ENCODE data around the gene TIGD1.
A peak's percentile ranks its signal among the peaks of the same experiment; 100 is the strongest.

Gene TIGD1

DNA sequence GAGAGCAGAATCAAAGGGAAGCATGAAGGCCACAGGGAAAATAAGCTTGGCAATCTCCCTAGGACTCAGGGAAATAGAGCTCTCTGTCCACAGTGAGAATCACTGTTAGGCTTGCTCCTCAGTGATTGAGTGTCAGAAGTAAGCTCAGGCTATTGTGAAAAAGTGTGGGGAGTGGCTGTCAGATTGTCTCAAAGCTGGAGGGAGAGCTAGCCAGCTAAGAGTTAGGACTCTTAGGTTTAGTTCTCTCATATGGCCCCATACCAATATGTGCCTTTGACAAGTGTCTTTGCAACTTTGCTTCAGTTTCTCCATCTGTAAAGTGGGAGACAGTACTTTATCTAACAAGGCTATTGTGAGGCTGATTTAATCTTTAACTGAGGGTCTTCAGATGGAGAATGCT, 17.4 kb upstream of the TIGD1 start:
- H3K9ac ChIP-seq (ENCODE audit: low read depth, low read length) = no peak overlapping the region

DNA sequence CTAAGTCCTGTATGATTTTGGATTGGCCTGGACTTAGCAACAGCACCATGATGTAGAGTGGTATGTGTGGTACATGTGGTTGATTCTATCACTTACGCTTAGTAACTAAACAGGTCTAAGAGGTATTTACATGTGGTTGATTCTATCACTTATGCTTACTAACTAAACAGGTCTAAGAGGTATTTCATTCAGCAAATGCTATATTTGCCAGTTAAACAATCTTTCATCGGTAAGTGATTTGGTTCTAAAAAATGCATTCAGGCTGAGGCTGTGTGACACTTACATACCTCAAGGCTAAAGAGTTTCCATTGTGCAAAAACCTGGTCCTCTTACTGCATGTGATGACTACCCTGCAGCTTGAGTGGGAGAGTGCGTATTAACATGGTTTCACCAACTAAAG, 13.2 kb upstream of the TIGD1 start:
- no peaks in the 10 kb centered on the region for H3K9me3 ChIP-seq (ENCODE audit: control insufficient read depth, insufficient read depth, low read length)
- H3K36me3 ChIP-seq (ENCODE audit: control insufficient read depth, insufficient read depth, low read length) = peaks cover 19% of the 10 kb centered on the region
- H3K27me3 ChIP-seq (ENCODE audit: control insufficient read depth, insufficient read depth, low read length) = no peaks in the 10 kb centered on the region
- H3K4me3 ChIP-seq (ENCODE audit: low read depth, low read length) = no peak overlapping the region
- no peaks in the 10 kb centered on the region for H3K4me1 ChIP-seq (ENCODE audit: control insufficient read depth, insufficient read depth, low read length)
- H3K9ac ChIP-seq (ENCODE audit: low read depth, low read length) = no peak overlapping the region

More for the DNA sequence above, 17.4 kb upstream of the TIGD1 start:
- no peaks in the 10 kb centered on the region for H3K9me3 ChIP-seq (ENCODE audit: control insufficient read depth, insufficient read depth, low read length)
- H3K4me3 ChIP-seq (ENCODE audit: low read depth, low read length) = no peak overlapping the region
- peaks cover 29% of the 10 kb centered on the region for H3K36me3 ChIP-seq (ENCODE audit: control insufficient read depth, insufficient read depth, low read length)
- H3K4me1 ChIP-seq (ENCODE audit: control insufficient read depth, insufficient read depth, low read length) = no peaks in the 10 kb centered on the region
- no peaks in the 10 kb centered on the region for H3K27me3 ChIP-seq (ENCODE audit: control insufficient read depth, insufficient read depth, low read length)

DNA sequence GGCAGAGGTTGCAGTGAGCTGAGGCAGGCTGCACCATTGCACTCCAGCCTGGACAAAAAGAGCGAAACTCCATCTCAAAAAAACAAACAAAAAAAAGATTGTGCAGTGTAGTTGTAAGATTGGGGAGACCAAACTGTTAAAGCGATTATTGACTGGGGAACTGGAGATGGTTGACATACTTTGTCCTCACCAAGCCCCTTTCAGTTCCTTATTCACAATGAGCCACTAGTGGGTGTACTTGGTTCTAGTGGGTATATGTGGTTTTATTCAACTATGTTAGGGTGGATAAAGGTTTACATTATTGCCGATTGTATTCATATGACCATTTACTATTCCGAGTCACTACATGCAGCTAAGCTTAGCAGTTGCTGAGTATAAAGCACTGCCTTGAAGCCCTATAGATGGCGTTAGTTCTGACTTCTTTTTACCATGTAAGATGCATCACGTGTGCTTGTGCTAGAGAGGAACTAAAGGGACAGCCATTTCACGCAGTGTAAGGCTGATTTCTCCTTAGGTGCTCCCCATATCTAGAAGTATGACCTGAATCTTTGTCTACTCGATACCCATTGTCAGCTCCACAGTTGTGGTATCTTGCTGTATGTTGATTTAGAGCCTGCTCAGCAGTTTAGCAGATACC, 12.3 kb upstream of the TIGD1 start:
- H3K9me3 ChIP-seq (ENCODE audit: control insufficient read depth, insufficient read depth, low read length) = no peaks in the 10 kb centered on the region
- no peak overlapping the region for H3K9ac ChIP-seq (ENCODE audit: low read depth, low read length)
- H3K4me3 ChIP-seq (ENCODE audit: low read depth, low read length) = no peak overlapping the region
- peaks cover 16% of the 10 kb centered on the region for H3K36me3 ChIP-seq (ENCODE audit: control insufficient read depth, insufficient read depth, low read length)
- no peaks in the 10 kb centered on the region for H3K4me1 ChIP-seq (ENCODE audit: control insufficient read depth, insufficient read depth, low read length)
- H3K27me3 ChIP-seq (ENCODE audit: control insufficient read depth, insufficient read depth, low read length) = no peaks in the 10 kb centered on the region

DNA sequence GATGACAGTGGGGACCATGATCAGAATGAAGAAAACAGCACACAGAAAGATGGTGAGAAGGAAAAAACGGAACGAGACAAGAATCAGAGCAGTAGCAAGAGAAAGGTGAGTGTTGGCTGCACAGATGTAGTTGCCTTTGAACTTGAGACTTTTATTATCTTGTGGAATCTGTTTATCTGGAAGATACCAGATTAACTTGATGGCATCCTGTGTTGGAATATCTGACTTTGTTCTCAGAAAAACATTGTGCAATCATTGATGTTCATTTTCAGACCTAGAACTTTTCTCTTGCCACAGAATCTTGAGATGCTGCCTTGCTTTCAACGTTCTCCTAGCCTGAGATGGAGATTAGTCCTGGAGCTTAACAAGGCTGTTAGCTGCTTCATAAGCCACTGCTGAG, 6.1 kb upstream of the TIGD1 start:
- no peak overlapping the region for H3K9ac ChIP-seq (ENCODE audit: low read depth, low read length)
- peaks cover 4% of the 10 kb centered on the region for H3K36me3 ChIP-seq (ENCODE audit: control insufficient read depth, insufficient read depth, low read length)
- H3K4me3 ChIP-seq (ENCODE audit: low read depth, low read length) = no peak overlapping the region
- no peaks in the 10 kb centered on the region for H3K9me3 ChIP-seq (ENCODE audit: control insufficient read depth, insufficient read depth, low read length)
- H3K27me3 ChIP-seq (ENCODE audit: control insufficient read depth, insufficient read depth, low read length) = no peaks in the 10 kb centered on the region
- peaks cover 4% of the 10 kb centered on the region for H3K4me1 ChIP-seq (ENCODE audit: control insufficient read depth, insufficient read depth, low read length)

DNA sequence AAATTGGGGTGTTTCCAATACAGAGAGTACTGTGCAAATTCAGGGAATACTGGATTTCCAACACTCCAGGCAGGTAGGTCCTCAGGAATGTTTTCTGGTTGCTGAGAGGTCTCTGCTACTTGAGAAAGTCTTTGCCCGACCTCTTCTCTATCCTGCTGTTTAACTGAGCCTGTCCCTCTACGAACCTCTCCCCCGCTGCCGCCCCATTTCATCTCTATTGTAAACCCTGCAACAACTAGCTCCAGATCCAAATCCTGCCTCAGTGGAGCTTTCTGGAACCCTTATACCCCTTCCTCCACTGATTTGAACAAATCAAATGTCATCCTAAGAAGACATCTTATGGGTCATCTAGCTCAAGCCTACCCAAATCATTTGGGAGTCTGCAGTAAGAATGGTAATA, 1.4 kb upstream of the TIGD1 start:
- Histone ChIP-seq H3K27me3 (ENCODE audit: control insufficient read depth, insufficient read depth, low read length) (no peaks in the 10 kb centered on the region), H3K36me3 (ENCODE audit: control insufficient read depth, insufficient read depth, low read length) (peaks cover 7% of the 10 kb centered on the region), H3K4me1 (ENCODE audit: control insufficient read depth, insufficient read depth, low read length) (peaks cover 6% of the 10 kb centered on the region), H3K4me3 (ENCODE audit: low read depth, low read length) (peak overlapping the region; percentile 99), H3K9ac (ENCODE audit: low read depth, low read length) (peak overlapping the region; percentile 88), H3K9me3 (ENCODE audit: control insufficient read depth, insufficient read depth, low read length) (no peaks in the 10 kb centered on the region)

DNA sequence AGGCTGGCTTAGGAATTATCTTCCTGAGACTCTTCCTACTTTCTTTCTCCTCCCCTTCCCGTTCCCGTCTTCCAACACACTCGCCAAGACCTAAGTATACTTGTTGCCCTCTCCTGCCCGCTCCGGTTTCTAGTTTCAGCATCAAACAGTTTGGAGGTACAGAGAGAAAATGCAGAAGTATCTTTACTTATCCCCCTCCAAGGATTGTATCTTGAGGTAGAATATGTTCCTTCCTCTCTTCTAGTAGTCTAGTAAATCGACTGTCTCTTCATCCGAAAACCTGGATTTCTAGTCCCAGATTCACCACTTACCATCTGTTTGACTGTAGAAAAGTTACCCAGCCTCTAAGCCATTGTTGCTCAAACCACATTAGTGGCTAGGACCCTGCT, 887 bp upstream of the TIGD1 start:
- H3K4me1 ChIP-seq (ENCODE audit: control insufficient read depth, insufficient read depth, low read length) = peaks cover 6% of the 10 kb centered on the region
- peak overlapping the region; percentile 88 for H3K9ac ChIP-seq (ENCODE audit: low read depth, low read length)
- no peaks in the 10 kb centered on the region for H3K27me3 ChIP-seq (ENCODE audit: control insufficient read depth, insufficient read depth, low read length)
- peaks cover 8% of the 10 kb centered on the region for H3K36me3 ChIP-seq (ENCODE audit: control insufficient read depth, insufficient read depth, low read length)
- H3K9me3 ChIP-seq (ENCODE audit: control insufficient read depth, insufficient read depth, low read length) = no peaks in the 10 kb centered on the region
- H3K4me3 ChIP-seq (ENCODE audit: low read depth, low read length) = peak overlapping the region; percentile 99

DNA sequence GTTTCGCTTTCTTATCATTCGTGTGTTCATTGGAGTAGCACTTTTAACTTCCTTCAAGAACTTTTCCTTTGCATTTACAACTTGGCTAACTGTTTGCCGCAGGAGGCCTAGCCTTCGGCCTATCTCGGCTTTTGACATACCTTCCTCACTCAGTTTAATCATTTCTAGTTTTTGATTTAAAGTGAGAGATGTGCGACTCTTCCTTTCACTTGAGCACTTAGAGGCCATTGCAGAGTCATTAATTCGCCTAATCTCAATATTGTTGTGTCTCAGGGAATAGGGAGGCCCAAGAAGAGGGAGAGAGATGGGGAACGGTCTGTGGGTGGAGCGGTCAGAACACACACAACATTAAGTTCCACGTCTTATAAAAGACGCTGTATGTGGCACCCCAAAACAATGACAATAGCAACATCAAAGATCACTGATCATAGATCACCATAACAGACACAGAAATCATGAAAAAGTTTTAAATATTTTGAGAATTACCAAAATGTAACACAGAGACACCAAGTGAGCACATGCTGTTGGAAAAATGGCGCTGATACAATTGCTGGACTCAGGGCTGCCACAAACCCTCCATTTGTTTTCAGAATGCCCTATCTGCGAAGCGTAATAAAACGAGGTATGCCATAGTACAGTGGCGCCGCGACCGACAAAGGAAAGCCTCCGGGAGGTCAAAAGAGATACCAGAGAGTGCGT, 553 bp downstream of the TIGD1 start:
- H3K9me3 ChIP-seq (ENCODE audit: control insufficient read depth, insufficient read depth, low read length) = no peaks in the 10 kb centered on the region
- H3K9ac ChIP-seq (ENCODE audit: low read depth, low read length) = peak overlapping the region; percentile 88
- H3K4me1 ChIP-seq (ENCODE audit: control insufficient read depth, insufficient read depth, low read length) = peaks cover 6% of the 10 kb centered on the region
- H3K36me3 ChIP-seq (ENCODE audit: control insufficient read depth, insufficient read depth, low read length) = peaks cover 7% of the 10 kb centered on the region
- H3K4me3 ChIP-seq (ENCODE audit: low read depth, low read length) = peak overlapping the region; percentile 99
- H3K27me3 ChIP-seq (ENCODE audit: control insufficient read depth, insufficient read depth, low read length) = no peaks in the 10 kb centered on the region

DNA sequence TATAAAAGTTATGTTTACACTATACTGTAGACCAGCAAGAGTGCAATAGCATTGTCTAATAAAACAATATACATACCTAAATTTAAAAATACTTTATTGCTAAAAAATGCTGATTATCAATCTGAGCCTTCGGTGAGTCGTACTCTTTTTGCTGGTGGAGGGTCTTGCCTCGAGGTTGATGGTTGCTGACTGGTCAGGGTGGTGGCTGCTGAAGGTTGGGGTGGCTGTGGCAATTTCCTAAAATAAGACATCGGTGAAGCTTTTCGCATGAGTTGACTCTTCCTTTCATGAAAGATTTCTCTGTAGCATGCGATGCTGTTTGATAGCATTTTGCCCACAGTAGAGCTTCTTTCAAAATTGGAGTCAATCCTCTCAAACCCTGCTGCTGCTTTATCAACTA, 2.4 kb downstream of the TIGD1 start:
- Histone ChIP-seq H3K9ac (ENCODE audit: low read depth, low read length) (no peak overlapping the region), H3K9me3 (ENCODE audit: control insufficient read depth, insufficient read depth, low read length) (no peaks in the 10 kb centered on the region), H3K4me3 (ENCODE audit: low read depth, low read length) (no peak overlapping the region), H3K27me3 (ENCODE audit: control insufficient read depth, insufficient read depth, low read length) (no peaks in the 10 kb centered on the region), H3K36me3 (ENCODE audit: control insufficient read depth, insufficient read depth, low read length) (peaks cover 7% of the 10 kb centered on the region), H3K4me1 (ENCODE audit: control insufficient read depth, insufficient read depth, low read length) (peaks cover 6% of the 10 kb centered on the region)

DNA sequence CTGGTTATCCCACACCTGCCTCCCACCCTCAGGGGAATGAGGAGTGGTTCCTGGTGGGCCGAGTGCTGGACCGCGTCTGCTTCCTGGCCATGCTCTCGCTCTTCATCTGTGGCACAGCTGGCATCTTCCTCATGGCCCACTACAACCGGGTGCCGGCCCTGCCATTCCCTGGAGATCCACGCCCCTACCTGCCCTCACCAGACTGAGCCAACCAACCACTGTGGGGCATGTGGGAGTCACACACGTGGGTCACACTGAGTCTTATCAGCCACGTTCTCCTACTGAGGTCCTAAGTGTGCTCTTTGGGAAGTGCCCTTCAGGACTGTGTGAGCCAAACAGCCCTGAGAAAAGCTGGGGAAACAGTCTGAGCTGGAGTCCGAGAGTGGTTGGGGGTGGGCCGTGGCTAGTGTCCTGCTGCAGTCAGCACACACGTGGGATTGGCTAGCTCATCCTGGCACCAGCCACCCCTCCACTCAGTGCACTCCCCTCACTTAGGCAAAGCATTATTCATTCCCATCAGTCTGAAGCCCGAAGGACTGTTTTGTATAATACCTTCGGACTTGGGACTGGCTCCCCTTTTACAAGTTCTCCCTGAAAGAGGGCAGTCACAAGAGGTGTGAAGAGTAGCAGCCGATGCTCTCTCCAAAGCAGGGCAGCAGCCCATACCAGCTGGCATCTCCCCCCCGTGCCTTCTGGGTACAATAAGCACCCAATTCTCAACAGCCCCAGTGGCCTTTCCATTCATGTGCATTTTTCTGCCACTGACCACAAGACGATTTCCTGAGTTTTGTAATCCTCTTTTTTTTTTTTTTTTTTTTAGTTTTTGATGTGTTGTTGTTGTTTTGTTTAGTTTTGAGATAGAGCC, 4.6 kb downstream of the TIGD1 start:
- H3K4me3 ChIP-seq (ENCODE audit: low read depth, low read length) = no peak overlapping the region
- no peak overlapping the region for H3K9ac ChIP-seq (ENCODE audit: low read depth, low read length)
- H3K9me3 ChIP-seq (ENCODE audit: control insufficient read depth, insufficient read depth, low read length) = no peaks in the 10 kb centered on the region
- H3K4me1 ChIP-seq (ENCODE audit: control insufficient read depth, insufficient read depth, low read length) = no peaks in the 10 kb centered on the region
- no peaks in the 10 kb centered on the region for H3K27me3 ChIP-seq (ENCODE audit: control insufficient read depth, insufficient read depth, low read length)
- H3K36me3 ChIP-seq (ENCODE audit: control insufficient read depth, insufficient read depth, low read length) = peaks cover 7% of the 10 kb centered on the region

DNA sequence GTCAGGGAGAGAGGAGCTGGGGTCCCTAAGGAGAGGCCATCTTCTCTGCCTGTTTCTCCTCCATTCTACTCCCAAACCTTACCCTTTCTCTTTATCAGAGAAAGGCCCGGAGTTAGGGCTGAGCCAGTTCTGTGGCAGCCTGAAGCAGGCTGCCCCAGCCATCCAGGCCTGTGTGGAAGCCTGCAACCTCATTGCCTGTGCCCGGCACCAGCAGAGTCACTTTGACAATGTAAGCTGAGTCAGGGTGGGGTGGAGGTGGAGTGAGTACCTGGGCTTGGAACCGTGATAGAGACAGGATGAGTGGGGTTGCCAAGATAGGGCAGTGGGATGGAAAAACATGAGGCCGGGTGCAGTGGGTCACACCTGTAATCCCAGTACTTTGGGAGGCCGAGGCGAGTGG, 5.7 kb downstream of the TIGD1 start:
- Histone ChIP-seq H3K9me3 (ENCODE audit: control insufficient read depth, insufficient read depth, low read length) (no peaks in the 10 kb centered on the region), H3K9ac (ENCODE audit: low read depth, low read length) (no peak overlapping the region), H3K4me1 (ENCODE audit: control insufficient read depth, insufficient read depth, low read length) (no peaks in the 10 kb centered on the region), H3K4me3 (ENCODE audit: low read depth, low read length) (no peak overlapping the region), H3K36me3 (ENCODE audit: control insufficient read depth, insufficient read depth, low read length) (peaks cover 7% of the 10 kb centered on the region), H3K27me3 (ENCODE audit: control insufficient read depth, insufficient read depth, low read length) (no peaks in the 10 kb centered on the region)

DNA sequence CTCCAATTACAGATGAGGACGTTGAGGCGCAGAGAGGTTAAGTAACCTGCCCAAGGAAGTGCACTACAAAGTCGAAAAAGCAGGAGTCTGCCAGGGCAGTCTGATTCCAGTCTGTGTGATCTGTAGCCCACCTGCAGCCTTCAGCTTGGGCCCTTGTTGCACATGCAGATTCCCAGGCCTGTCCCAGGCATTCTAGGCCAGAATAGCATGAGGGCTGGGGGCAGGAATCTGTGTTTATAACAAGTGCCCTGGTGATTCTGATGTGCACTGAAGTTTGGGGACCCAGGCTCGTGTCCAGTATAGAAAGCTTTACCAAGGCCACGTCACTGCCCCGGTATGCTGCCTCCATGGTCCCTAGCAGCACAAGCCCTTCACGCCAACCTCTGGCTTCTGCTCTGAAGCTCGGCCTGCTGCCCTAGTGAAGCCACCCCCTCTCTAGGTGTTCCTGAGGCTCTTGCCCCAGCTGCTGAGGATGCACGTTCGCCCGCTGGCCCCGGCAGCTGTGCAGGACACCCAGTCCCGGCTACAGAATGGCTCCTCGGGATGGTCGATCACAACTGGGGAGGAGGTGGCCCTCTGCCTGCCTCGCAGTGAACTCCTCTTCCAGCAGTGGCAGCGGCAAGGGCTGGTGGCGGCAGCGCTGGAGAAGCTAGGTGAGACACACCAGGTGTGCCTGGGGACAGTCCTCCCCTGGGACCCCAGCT, 6.3 kb downstream of the TIGD1 start:
- Histone ChIP-seq H3K36me3 (ENCODE audit: control insufficient read depth, insufficient read depth, low read length) (peaks cover 7% of the 10 kb centered on the region), H3K4me1 (ENCODE audit: control insufficient read depth, insufficient read depth, low read length) (peaks cover 3% of the 10 kb centered on the region), H3K4me3 (ENCODE audit: low read depth, low read length) (no peak overlapping the region), H3K9me3 (ENCODE audit: control insufficient read depth, insufficient read depth, low read length) (no peaks in the 10 kb centered on the region), H3K9ac (ENCODE audit: low read depth, low read length) (no peak overlapping the region), H3K27me3 (ENCODE audit: control insufficient read depth, insufficient read depth, low read length) (no peaks in the 10 kb centered on the region)
